Measurements from ENCODE around the gene CTNND2.

Gene CTNND2

DNA sequence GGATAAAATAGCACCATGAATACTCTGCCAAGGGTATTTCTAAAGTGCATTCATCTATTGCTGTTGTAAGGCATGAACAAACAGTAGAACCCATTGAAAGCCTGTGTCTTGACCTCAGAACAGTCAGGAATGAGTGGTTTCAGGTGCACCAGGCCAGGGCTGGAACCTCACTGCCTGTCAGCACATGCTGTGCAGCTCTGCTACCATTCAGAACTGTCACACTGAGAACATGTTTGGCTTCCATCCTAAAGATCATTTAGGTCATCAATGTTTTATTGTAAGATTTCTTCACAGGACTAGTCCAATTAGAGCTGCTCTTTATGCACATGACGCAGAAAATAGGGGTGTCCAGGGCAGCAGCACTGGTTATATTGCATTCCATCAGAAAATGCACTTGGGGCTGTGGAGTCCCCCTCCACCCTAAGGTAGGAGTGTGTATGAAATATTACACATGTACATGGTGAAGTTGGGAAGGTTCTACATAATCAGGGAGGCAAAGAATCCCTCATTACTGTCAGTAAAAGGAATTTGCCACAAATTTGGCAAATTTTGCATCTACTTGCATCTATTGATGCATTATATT is 408.0 kb downstream of the CTNND2 start:
- H4K20me1 ChIP-seq (ENCODE audit: control insufficient read depth, insufficient read depth, low read depth, low read length): no peaks in the 10 kb centered on the region
- no peaks in the 10 kb centered on the region for H3K27me3 ChIP-seq (ENCODE audit: control insufficient read depth, low read length)
- H3K27ac ChIP-seq (ENCODE audit: low read depth, low read length): no peak overlapping the region
- no peaks in the 10 kb centered on the region for H3K9me2 ChIP-seq (replicated peaks; ENCODE audit: control insufficient read depth, low read length)
- no peaks in the 10 kb centered on the region for H3K9me3 ChIP-seq (ENCODE audit: control insufficient read depth, insufficient read depth, low read length)
- H3K36me3 ChIP-seq (ENCODE audit: control insufficient read depth, low read length): no peaks in the 10 kb centered on the region
- H3K4me3 ChIP-seq (ENCODE audit: low read length): no peak overlapping the region
- H3K79me2 ChIP-seq (ENCODE audit: control insufficient read depth, low read length): no peaks in the 10 kb centered on the region
- H3K4me1 ChIP-seq (ENCODE audit: control insufficient read depth, low read length): no peaks in the 10 kb centered on the region
- H3F3A ChIP-seq (ENCODE audit: control insufficient read depth, insufficient read depth): no peaks in the 10 kb centered on the region
- no peak overlapping the region for H3K4me2 ChIP-seq (ENCODE audit: low read length)
- TF ChIP-seq EZH2phosphoT487 (IDR thresholded peaks at IDR 0.05; ENCODE audit: borderline replicate concordance, low read length): no peak
- TF ChIP-seq, protein P1, sequence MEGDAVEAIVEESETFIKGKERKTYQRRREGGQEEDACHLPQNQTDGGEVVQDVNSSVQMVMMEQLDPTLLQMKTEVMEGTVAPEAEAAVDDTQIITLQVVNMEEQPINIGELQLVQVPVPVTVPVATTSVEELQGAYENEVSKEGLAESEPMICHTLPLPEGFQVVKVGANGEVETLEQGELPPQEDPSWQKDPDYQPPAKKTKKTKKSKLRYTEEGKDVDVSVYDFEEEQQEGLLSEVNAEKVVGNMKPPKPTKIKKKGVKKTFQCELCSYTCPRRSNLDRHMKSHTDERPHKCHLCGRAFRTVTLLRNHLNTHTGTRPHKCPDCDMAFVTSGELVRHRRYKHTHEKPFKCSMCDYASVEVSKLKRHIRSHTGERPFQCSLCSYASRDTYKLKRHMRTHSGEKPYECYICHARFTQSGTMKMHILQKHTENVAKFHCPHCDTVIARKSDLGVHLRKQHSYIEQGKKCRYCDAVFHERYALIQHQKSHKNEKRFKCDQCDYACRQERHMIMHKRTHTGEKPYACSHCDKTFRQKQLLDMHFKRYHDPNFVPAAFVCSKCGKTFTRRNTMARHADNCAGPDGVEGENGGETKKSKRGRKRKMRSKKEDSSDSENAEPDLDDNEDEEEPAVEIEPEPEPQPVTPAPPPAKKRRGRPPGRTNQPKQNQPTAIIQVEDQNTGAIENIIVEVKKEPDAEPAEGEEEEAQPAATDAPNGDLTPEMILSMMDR (IDR thresholded peaks at IDR 0.05; ENCODE audit: low read depth, low read length, poor library complexity, severe bottlenecking): no peak

DNA sequence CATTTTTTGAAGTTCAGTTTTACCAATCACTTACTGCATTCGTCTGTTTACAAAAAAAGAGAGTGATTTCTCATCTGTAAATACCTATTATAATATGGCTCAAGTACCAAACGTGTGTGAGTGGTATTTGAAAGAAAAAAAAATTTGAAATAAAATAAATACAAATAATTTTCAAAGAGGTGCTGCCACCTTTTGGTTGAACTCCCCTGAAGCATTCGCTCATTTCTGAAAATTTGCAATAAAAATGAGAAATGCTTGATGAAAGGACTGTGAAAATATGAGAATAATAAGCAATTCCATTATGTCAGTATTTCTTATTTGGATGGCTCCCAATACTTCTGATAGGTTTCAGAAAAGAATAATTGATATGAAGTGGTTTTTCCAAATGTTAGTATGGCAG is 409.9 kb downstream of the CTNND2 start:
- Histone ChIP-seq H3K27me3 (ENCODE audit: control insufficient read depth, low read length) (no peaks in the 10 kb centered on the region), H3K4me2 (ENCODE audit: low read length) (no peak overlapping the region), H3K79me2 (ENCODE audit: control insufficient read depth, low read length) (no peaks in the 10 kb centered on the region), H3K4me1 (ENCODE audit: control insufficient read depth, low read length) (no peaks in the 10 kb centered on the region), H3K27ac (ENCODE audit: low read depth, low read length) (no peak overlapping the region), H3K9me2 (replicated peaks; ENCODE audit: control insufficient read depth, low read length) (no peaks in the 10 kb centered on the region), H4K20me1 (ENCODE audit: control insufficient read depth, insufficient read depth, low read depth, low read length) (no peaks in the 10 kb centered on the region), H3K4me3 (ENCODE audit: low read length) (no peak overlapping the region), H3K9me3 (ENCODE audit: control insufficient read depth, insufficient read depth, low read length) (no peaks in the 10 kb centered on the region), H3F3A (ENCODE audit: control insufficient read depth, insufficient read depth) (no peaks in the 10 kb centered on the region), H3K36me3 (ENCODE audit: control insufficient read depth, low read length) (no peaks in the 10 kb centered on the region)
- no peak for TF ChIP-seq EZH2phosphoT487 (IDR thresholded peaks at IDR 0.05; ENCODE audit: borderline replicate concordance, low read length)
- TF ChIP-seq, protein P1 (IDR thresholded peaks at IDR 0.05; ENCODE audit: low read depth, low read length, poor library complexity, severe bottlenecking): no peak

DNA sequence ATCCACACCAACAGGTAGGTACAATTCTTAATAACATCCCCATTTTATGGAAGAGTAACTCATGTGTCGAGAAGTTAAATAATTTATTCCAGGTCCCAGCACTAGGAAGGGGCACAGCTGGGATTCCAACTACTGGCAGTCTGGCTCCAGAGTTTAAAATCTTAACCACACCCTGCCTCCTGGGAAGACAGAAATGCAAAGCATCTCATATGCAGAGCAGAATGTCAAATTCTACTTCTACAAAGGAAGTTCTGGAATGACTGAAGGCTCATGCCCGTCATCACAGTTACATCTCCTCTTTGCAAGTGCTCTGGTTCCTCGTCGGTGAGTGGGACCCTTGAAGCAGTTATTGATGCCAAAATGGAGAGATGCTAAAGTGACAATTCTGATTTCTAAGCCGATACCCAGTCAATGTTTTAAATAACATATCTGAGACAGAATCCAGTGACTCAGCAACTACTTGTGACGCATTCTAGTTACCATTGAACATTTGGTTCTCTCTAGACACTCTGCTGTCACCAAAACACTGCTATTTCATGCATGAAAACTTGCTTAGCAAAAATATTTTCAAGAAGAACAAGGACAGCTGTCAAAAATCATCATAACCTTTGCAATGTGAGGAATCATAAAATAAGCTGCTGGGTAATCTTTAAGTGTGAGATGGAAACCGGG is 412.7 kb downstream of the CTNND2 start:
- Histone ChIP-seq H3K9me3 (ENCODE audit: control insufficient read depth, insufficient read depth, low read length) (no peaks in the 10 kb centered on the region), H3F3A (ENCODE audit: control insufficient read depth, insufficient read depth) (no peaks in the 10 kb centered on the region), H3K27ac (ENCODE audit: low read depth, low read length) (no peak overlapping the region), H3K79me2 (ENCODE audit: control insufficient read depth, low read length) (no peaks in the 10 kb centered on the region), H3K4me1 (ENCODE audit: control insufficient read depth, low read length) (no peaks in the 10 kb centered on the region), H3K9me2 (replicated peaks; ENCODE audit: control insufficient read depth, low read length) (no peaks in the 10 kb centered on the region), H3K27me3 (ENCODE audit: control insufficient read depth, low read length) (no peaks in the 10 kb centered on the region), H3K4me3 (ENCODE audit: low read length) (no peak overlapping the region), H4K20me1 (ENCODE audit: control insufficient read depth, insufficient read depth, low read depth, low read length) (no peaks in the 10 kb centered on the region), H3K4me2 (ENCODE audit: low read length) (no peak overlapping the region), H3K36me3 (ENCODE audit: control insufficient read depth, low read length) (no peaks in the 10 kb centered on the region)
- TF ChIP-seq, protein P1 (IDR thresholded peaks at IDR 0.05; ENCODE audit: low read depth, low read length, poor library complexity, severe bottlenecking): no peak
- no peak for TF ChIP-seq EZH2phosphoT487 (IDR thresholded peaks at IDR 0.05; ENCODE audit: borderline replicate concordance, low read length)

All from DOHH2 (cell line).